Hepatocyte (in vitro differentiated cells): ENCODE results near the gene NAV2. TPM values are rescaled to one million over a fixed set of nuclear protein-coding genes. Genes with fewer than 3 reads are reported as not detected.

Experiments used
- DNase-seq: peaks from one replicate; pipeline ENCODE4 v3.0.0-alpha.2; 2016; ENCODE audit warnings: low spot score
- H2AFZ ChIP-seq: fragments of 200-600 bp; sonication (generic); 2 replicates; pipeline ENCODE4 v1.6.0; 2016; ENCODE audit warnings: antibody characterized with exemption, mild to moderate bottlenecking
- H3K27ac ChIP-seq: fragments of 200-600 bp; sonication (generic); 2 replicates; pipeline ENCODE4 v1.5.1; 2016; ENCODE audit warnings: mild to moderate bottlenecking
- H3K27me3 ChIP-seq: fragments of 200-600 bp; sonication (generic); 2 replicates; pipeline ENCODE4 v1.6.1; 2016
- H3K36me3 ChIP-seq: fragments of 200-600 bp; sonication (generic); replicated peaks from 2 replicates; pipeline ENCODE4 v1.5.1; 2016; ENCODE audit warnings: low read depth; ENCODE audit not compliant: insufficient read depth
- H3K4me1 ChIP-seq: fragments of 200-600 bp; sonication (generic); 2 replicates; pipeline ENCODE4 v1.5.1; 2016; ENCODE audit warnings: mild to moderate bottlenecking, moderate library complexity; ENCODE audit not compliant: insufficient read depth
- H3K4me2 ChIP-seq: fragments of 200-600 bp; sonication (generic); 2 replicates; pipeline ENCODE4 v1.6.0; 2016
- H3K4me3 ChIP-seq: fragments of 200-600 bp; sonication (generic); 2 replicates; pipeline ENCODE4 v1.5.1; 2016; ENCODE audit warnings: mild to moderate bottlenecking
- H3K79me2 ChIP-seq: fragments of 200-600 bp; sonication (generic); 2 replicates; pipeline ENCODE4 v1.6.0; 2017; ENCODE audit warnings: mild to moderate bottlenecking
- H3K9me2 ChIP-seq: fragments of 200-600 bp; sonication (generic); replicated peaks from 2 replicates; pipeline ENCODE4 v1.6.0; 2017; ENCODE audit warnings: mild to moderate bottlenecking; ENCODE audit not compliant: insufficient read depth
- H3K9me3 ChIP-seq: fragments of 200-600 bp; sonication (generic); 2 replicates; pipeline ENCODE4 v1.5.1; 2016; ENCODE audit warnings: low read depth, mild to moderate bottlenecking
- H4K20me1 ChIP-seq: fragments of 200-600 bp; sonication (generic); 2 replicates; pipeline ENCODE4 v1.6.0; 2016; ENCODE audit warnings: mild to moderate bottlenecking; ENCODE audit not compliant: insufficient read depth, poor library complexity, severe bottlenecking
- CTCF ChIP-seq: fragments of 200-600 bp; sonication (generic); IDR thresholded peaks from 2 replicates; pipeline ENCODE4 v1.5.1; 2016; ENCODE audit warnings: antibody characterized with exemption, mild to moderate bottlenecking; ENCODE audit not compliant: poor library complexity
- EZH2 ChIP-seq: fragments of 200-600 bp; sonication (generic); IDR thresholded peaks from 2 replicates; pipeline ENCODE4 v1.6.1; 2016; ENCODE audit warnings: antibody characterized with exemption, mild to moderate bottlenecking, borderline replicate concordance
- EZH2phosphoT487 ChIP-seq: fragments of 200-600 bp; sonication (generic); IDR thresholded peaks from one replicate; pipeline ENCODE4 v1.6.1; 2018; ENCODE audit warnings: antibody characterized with exemption, mild to moderate bottlenecking, low read depth, moderate library complexity; ENCODE audit not compliant: unreplicated experiment, severe bottlenecking
- WGBS: methylation state at CpG from one replicate; pipeline ENCODE4 v1.1.6; 2016; ENCODE audit warnings: low lambda C conversion rate; ENCODE audit errors: missing lambda C conversion rate; 5-methylcytosine and 5-hydroxymethylcytosine counted together
- polyA plus RNA-seq: library from polyadenylated mRNA; unstranded; fragments of >200 nt; fragmentation: Nextera tagmentation; extraction: Ambion mirVana; gene quantifications from 2 replicates; pipeline ENCODE4 v1.2.1, GENCODE V29; 2016
- total RNA-seq: library from RNA; depleted of rRNA; stranded (reverse); fragments of >200 nt; gene quantifications from 2 replicates; pipeline ENCODE4 v1.2.3, GENCODE V29; 2014

The NAV2 gene
- total and polyA plus RNA-seq, 2 experiments from 2014 or later, result 23.7 to 30.8 TPM

- Histone ChIP-seq H3K9me2 (no peaks in the 10 kb centered on the region), H3K4me1 (peaks cover 5% of the 10 kb centered on the region), H3K36me3 (no peaks in the 10 kb centered on the region), H3K9me3 (no peaks in the 10 kb centered on the region), H3K4me3 (no peak overlapping the region), H3K79me2 (peaks cover 69% of the 10 kb centered on the region), H4K20me1 (peaks cover 5% of the 10 kb centered on the region), H2AFZ (no peak overlapping the region), H3K27ac (no peak overlapping the region), H3K27me3 (no peaks in the 10 kb centered on the region), H3K4me2 (no peak overlapping the region)
- WGBS, result 96% methylated on average over 4 of the region's 4 CpGs
- no peak for DNase-seq
- TF ChIP-seq CTCF, result no peak
Observed at GRCh38 chr11:19810852-19811251, 98.2 kb downstream of the NAV2 start.

GRCh38 chr11:19811380-19811779 is 98.7 kb downstream of the NAV2 start:
- no peak overlapping the region for H3K4me3 ChIP-seq
- WGBS, result 89% methylated on average over 1 of the region's 1 CpG
- no peak overlapping the region for H3K27ac ChIP-seq
- no peaks in the 10 kb centered on the region for H3K36me3 ChIP-seq
- no peak for TF ChIP-seq CTCF
- TF ChIP-seq EZH2phosphoT487, result no peak
- TF ChIP-seq EZH2, result no peak
- H3K9me3 ChIP-seq, result no peaks in the 10 kb centered on the region
- peaks cover 5% of the 10 kb centered on the region for H3K4me1 ChIP-seq
- H3K27me3 ChIP-seq, result no peaks in the 10 kb centered on the region
- no peak for DNase-seq
- peaks cover 5% of the 10 kb centered on the region for H4K20me1 ChIP-seq
- no peaks in the 10 kb centered on the region for H3K9me2 ChIP-seq
- H3K79me2 ChIP-seq, result peaks cover 75% of the 10 kb centered on the region
- no peak overlapping the region for H3K4me2 ChIP-seq
- H2AFZ ChIP-seq, result no peak overlapping the region

- Histone ChIP-seq H3K4me1 (peaks cover 5% of the 10 kb centered on the region), H3K9me3 (no peaks in the 10 kb centered on the region), H3K27me3 (no peaks in the 10 kb centered on the region), H2AFZ (no peak overlapping the region), H4K20me1 (peaks cover 5% of the 10 kb centered on the region), H3K4me3 (no peak overlapping the region), H3K27ac (no peak overlapping the region), H3K9me2 (no peaks in the 10 kb centered on the region), H3K36me3 (no peaks in the 10 kb centered on the region), H3K4me2 (no peak overlapping the region), H3K79me2 (peaks cover 78% of the 10 kb centered on the region)
- no peak for DNase-seq
- TF ChIP-seq CTCF (no peak), EZH2 (no peak), EZH2phosphoT487 (no peak)
- WGBS, result 88% methylated on average over 1 of the region's 1 CpG
Observed at GRCh38 chr11:19812096-19812495, 99.5 kb downstream of the NAV2 start.

- 98% methylated on average over 4 of the region's 4 CpGs for WGBS
- TF ChIP-seq EZH2phosphoT487 (no peak), CTCF (no peak), EZH2 (no peak)
- H3K4me2 ChIP-seq, result no peak overlapping the region
- H3K4me3 ChIP-seq, result no peak overlapping the region
- no peak overlapping the region for H3K27ac ChIP-seq
- no peaks in the 10 kb centered on the region for H3K36me3 ChIP-seq
- no peaks in the 10 kb centered on the region for H3K27me3 ChIP-seq
- H3K79me2 ChIP-seq, result peaks cover 84% of the 10 kb centered on the region
- H3K9me3 ChIP-seq, result no peaks in the 10 kb centered on the region
- H3K9me2 ChIP-seq, result no peaks in the 10 kb centered on the region
- no peak for DNase-seq
- no peak overlapping the region for H2AFZ ChIP-seq
- peaks cover 5% of the 10 kb centered on the region for H3K4me1 ChIP-seq
- peaks cover 5% of the 10 kb centered on the region for H4K20me1 ChIP-seq
Observed at GRCh38 chr11:19812710-19813109, 100.1 kb downstream of the NAV2 start.
